ENCODE data around the gene NOBOX. TPM values are rescaled to one million over a fixed set of nuclear protein-coding genes. Genes with fewer than 3 reads are reported as not detected.
A peak's percentile ranks its signal among the peaks of the same experiment; 100 is the strongest.
"Not testable (repeated sequence)": the region's sequence is repeated elsewhere in the genome, so short reads cannot be mapped to it uniquely, and the experiment has no call there.

NOBOX gene
- not detected in 2 replicates for total RNA-seq (2014; rRNA removed; shearing (Covaris generic))

DNA sequence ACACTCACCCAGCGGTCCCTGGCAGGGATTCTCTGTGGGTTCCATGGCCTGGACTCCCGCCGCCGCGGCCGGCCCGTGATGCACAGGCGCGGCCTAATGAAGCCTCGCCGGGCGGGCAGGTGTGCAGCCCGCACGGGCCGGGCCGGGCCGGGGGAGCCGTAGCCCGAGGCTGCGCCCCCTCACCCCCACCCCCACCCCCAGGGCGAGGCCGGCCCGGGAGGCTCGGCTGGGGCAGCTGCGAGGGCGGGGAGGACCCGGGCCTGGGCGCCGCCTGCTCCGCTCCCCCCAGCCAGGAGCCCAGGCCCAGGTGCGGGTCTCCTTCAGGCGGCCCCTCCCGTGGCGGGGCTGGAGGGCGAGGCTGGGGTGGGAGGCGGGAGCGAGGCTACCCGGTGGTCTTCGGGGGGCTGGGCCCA, at the start of gene NOBOX:
Gene NOBOX (minus strand): TSS at position 45 of the 413 bp plus-strand sequence.
- no peak for DNase-seq (ENCODE audit: low spot score)
- in situ Hi-C loops (cut with HindIII; ENCODE audit: low sequenced_read_pairs): no loop called here

- DNase-seq (ENCODE audit: low spot score): no peak
- in situ Hi-C loops (cut with HindIII; ENCODE audit: low sequenced_read_pairs): no loop called here
Observed at GRCh38 chr7:144452064-144452463, 48.6 kb upstream of the NOBOX start.

- in situ Hi-C loops (cut with HindIII; ENCODE audit: low sequenced_read_pairs): no loop called here
- no peak for DNase-seq (ENCODE audit: low spot score)
Observed at GRCh38 chr7:144445590-144445989, 42.1 kb upstream of the NOBOX start.

- no peak for DNase-seq (ENCODE audit: low spot score)
- in situ Hi-C loops (cut with HindIII; ENCODE audit: low sequenced_read_pairs): no loop called here
Observed at GRCh38 chr7:144439717-144440205, 36.3 kb upstream of the NOBOX start.

GRCh38 chr7:144438759-144439158, 35.3 kb upstream of the NOBOX start:
- DNase-seq (ENCODE audit: low spot score): no peak
- in situ Hi-C loops (cut with HindIII; ENCODE audit: low sequenced_read_pairs): no loop called here

DNA sequence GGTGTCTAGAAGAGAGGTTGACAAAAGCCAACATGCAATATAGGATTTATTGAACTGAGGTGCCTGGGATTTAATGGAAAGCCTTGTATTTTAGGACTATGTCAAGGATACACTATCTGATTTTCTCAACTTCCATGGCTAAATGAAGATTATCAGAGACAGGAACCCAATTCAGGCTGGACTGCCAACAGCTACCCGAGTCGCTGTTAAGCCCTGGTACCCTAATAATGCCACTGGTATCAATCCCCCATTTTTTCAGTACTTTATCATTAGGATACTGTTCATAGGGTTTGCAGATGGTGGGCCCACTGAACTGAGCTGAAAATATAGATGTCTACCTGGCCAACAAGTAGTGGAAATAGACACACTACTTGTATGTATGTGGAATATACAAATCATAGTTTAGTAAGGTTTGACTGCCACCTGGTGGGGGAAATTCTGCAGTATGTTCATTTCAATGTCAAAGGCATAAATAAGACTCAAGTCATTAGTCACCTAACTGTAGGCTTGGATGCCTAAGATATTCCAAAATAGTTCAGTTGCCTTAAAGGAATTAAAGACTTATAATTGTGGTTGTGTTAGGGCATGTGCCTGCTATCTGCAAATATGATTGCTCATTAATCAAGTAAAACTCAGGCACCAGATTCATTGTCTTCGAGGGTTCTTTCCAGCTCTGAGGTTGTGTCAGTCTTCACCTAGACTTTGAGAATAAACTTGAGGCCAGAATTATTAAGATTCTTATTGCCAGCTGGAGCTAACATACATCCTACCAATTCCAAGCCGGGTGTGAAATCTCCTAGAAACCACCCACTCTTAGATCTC, 34.1 kb upstream of the NOBOX start:
- in situ Hi-C loops (cut with HindIII; ENCODE audit: low sequenced_read_pairs): no loop called here
- DNase-seq (ENCODE audit: low spot score): peak; percentile 25

- DNase-seq (ENCODE audit: low spot score): no peak
- in situ Hi-C loops (cut with HindIII; ENCODE audit: low sequenced_read_pairs): no loop called here
Observed at GRCh38 chr7:144436500-144436899, 33.0 kb upstream of the NOBOX start.

- no peak for DNase-seq (ENCODE audit: low spot score)
Observed at GRCh38 chr7:144428431-144428830, 24.9 kb upstream of the NOBOX start.

GRCh38 chr7:144427539-144427938, 24.0 kb upstream of the NOBOX start:
- in situ Hi-C loops (cut with HindIII; ENCODE audit: low sequenced_read_pairs); DNase-seq (ENCODE audit: low spot score): not testable (repeated sequence)

More at GRCh38 chr7:144428431-144428830, 24.9 kb upstream of the NOBOX start:
- in situ Hi-C loops (cut with HindIII; ENCODE audit: low sequenced_read_pairs): no loop called here

DNA sequence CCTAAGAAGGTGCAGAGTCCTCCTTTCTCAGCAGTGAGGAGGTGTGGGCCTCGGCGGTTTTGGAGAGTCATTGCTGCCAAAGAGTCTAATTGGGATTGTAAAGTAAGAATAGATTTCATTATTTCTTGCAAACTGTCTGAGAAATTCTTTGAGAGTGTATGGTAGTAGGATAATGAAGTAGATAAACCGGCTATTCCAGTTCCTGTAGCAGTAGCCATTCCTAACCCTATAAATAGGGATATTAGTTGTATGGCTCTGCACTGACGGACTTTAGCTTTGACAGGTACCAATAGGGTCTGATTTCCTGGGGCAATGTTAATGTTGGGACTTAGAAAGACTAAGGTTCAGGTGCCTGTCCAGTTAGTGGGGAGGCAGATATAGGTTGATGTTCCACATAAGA, 15.4 kb upstream of the NOBOX start:
- in situ Hi-C loops (cut with HindIII; ENCODE audit: low sequenced_read_pairs); DNase-seq (ENCODE audit: low spot score): not testable (repeated sequence)

DNA sequence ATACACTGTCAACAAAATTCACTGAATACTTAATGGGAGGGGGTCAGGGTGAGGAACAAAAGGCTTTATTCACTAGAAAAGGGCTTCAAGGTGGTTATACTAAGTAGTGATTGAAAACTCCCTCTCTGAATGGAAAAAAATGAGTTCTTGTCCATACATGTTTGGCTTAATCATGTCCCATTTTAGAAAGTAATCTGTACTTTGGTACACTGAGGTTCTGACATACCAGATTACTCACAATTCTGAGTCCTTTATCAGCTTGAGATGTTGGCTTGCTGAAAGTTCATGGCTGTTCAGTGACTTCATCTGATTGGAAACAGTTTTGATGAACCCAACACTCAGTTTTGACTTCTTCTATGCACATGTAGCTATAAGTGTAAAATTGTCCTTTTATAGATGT, 12.8 kb upstream of the NOBOX start:
- DNase-seq (ENCODE audit: low spot score): no peak
- in situ Hi-C loops (cut with HindIII; ENCODE audit: low sequenced_read_pairs): no loop called here

DNA sequence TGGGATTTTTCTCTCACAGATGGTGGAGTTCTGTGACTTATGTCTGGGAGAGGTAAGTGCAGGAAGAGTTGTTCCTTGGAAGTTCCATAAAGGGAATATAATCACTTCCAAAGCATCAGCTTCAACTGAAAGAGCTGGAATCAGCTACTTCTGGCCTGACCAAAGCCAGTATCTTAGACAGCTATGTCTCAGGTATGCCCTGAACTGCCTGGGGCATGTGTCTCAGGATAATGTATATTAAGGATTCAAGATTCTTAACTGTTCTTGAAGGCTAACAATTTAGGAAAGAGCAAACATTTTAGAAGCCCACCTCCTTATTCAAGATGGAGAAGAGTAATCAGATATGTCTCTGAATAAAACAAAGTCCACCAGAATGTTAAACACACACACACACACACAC, 12.4 kb upstream of the NOBOX start:
- in situ Hi-C loops (cut with HindIII; ENCODE audit: low sequenced_read_pairs): no loop called here
- no peak for DNase-seq (ENCODE audit: low spot score)

GRCh38 chr7:144414815-144415214, 11.3 kb upstream of the NOBOX start:
- in situ Hi-C loops (cut with HindIII; ENCODE audit: low sequenced_read_pairs): no loop called here
- no peak for DNase-seq (ENCODE audit: low spot score)

- DNase-seq (ENCODE audit: low spot score): no peak
- in situ Hi-C loops (cut with HindIII; ENCODE audit: low sequenced_read_pairs): no loop called here
Observed at GRCh38 chr7:144410441-144410840, 6.9 kb upstream of the NOBOX start.

DNA sequence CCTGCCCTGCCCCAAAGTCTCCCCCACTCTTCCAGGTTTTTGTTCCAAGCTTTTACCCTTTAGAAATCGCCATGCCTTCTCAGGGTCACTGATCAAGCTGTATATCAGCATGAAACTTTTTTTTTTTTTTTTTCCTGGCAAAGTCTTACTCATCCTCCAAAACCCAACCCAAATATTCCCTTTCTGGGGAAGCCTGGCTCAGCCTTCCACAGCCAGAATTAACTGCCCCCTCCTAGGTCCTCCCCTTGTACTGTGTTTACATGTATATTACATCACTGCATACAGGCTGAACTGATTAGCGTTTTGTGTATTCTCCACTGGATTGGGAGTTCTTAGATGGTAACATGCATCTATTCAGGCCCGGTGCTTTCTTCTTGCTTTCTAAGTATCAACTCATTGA, 4.6 kb upstream of the NOBOX start:
- DNase-seq (ENCODE audit: low spot score): no peak
- in situ Hi-C loops (cut with HindIII; ENCODE audit: low sequenced_read_pairs): no loop called here

- in situ Hi-C loops (cut with HindIII; ENCODE audit: low sequenced_read_pairs): no loop called here
- DNase-seq (ENCODE audit: low spot score): no peak
Observed at GRCh38 chr7:144407266-144407931, 3.9 kb upstream of the NOBOX start.

DNA sequence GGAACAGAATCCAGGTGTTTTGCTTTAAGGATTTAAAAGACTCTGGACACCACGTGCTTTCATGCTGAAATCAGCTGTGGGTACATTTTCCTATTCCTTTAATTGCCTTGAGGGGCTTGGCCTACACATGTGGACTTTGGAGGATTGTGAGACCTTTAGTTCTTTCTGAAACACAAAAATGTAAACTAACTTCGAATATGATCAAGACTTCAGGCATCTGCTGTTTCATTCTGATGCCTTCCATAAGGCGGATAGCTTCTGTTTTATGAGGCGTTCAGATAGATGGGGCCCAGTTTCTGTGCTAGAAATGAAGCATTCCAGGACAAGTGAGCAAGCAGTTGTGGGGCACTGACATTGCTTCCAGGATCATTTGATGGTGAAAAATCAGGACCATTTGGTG, 1.5 kb upstream of the NOBOX start:
- in situ Hi-C loops (cut with HindIII; ENCODE audit: low sequenced_read_pairs): no loop called here
- DNase-seq (ENCODE audit: low spot score): no peak

DNA sequence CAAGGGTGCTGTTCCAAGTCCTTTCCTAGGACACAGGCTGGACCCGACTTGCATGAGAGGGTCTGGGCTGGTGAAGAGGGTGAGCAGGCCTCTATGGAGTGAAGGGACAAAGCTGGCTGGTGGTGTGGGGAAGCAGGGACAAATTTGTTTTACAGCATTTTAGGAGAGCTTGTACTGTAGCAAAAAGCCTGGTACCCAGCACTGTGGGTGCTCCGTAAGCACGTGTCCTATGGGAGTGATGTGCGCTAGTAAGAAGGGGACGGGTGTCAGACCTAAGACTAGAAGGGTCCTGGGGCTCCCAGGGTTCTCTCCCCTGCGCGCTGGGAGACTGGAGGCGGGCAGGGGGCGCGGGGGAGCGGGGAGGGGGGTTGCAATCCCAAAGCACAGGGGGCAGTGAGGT, 391 bp downstream of the NOBOX start:
- in situ Hi-C loops (cut with HindIII; ENCODE audit: low sequenced_read_pairs): no loop called here

GRCh38 chr7:144401490-144401889, 2.0 kb downstream of the NOBOX start:
- DNase-seq (ENCODE audit: low spot score): no peak
- in situ Hi-C loops (cut with HindIII; ENCODE audit: low sequenced_read_pairs): no loop called here

More for the DNA sequence above, 391 bp downstream of the NOBOX start:
- DNase-seq (ENCODE audit: low spot score): no peak

DNA sequence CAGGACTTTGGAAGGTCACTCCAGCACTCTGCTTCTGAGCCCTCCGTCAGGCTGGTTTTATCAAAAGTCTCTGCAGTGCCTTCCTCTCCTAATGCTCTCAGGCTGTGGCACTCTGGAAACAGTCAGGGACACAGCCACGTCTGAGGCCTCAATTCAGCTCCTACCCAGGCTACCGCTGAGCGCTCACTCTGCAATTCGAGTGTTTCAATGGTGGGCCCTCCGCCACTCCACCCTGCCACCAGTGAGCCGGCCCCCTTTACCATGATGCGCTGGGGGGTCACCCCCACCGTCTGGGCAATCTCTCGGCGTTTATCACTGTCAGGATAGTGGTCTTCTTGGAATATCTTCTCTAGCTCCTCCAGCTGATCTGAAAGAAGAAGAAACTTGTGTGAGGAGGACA, 3.5 kb downstream of the NOBOX start:
- no peak for DNase-seq (ENCODE audit: low spot score)
- in situ Hi-C loops (cut with HindIII; ENCODE audit: low sequenced_read_pairs): no loop called here

Measured in G401 (cell line).